NCI-H526 treated with DMSO at 0.1 percent for 48 hours (cell line): ENCODE results near the gene RABGAP1L.

ENCODE experiments used
- DNase-seq: peaks from one replicate; lab custom pipeline; 2025; lab: John Stamatoyannopoulos, UW

RABGAP1L gene

GRCh38 chr1:174963529-174964125, 804.3 kb downstream of the RABGAP1L start:
- DNase-seq, result no peak

GRCh38 chr1:174964261-174964971, 805.1 kb downstream of the RABGAP1L start:
- DNase-seq, result no peak

GRCh38 chr1:174964972-174965361, 805.6 kb downstream of the RABGAP1L start:
- no peak for DNase-seq

GRCh38 chr1:174965362-174966007, 806.2 kb downstream of the RABGAP1L start:
- DNase-seq, result no peak

- no peak for DNase-seq
These were observed 806.8 kb downstream of the RABGAP1L start for GRCh38 chr1:174966008-174966572.

GRCh38 chr1:174967845-174968705, 808.8 kb downstream of the RABGAP1L start:
- no peak for DNase-seq

- DNase-seq, result no peak
These were observed 809.5 kb downstream of the RABGAP1L start for GRCh38 chr1:174968750-174969244.

- no peak for DNase-seq
These were observed 810.7 kb downstream of the RABGAP1L start for GRCh38 chr1:174969977-174970376.

- DNase-seq, result no peak
These were observed 812.1 kb downstream of the RABGAP1L start for GRCh38 chr1:174971466-174971865.

GRCh38 chr1:174971902-174972301, 812.6 kb downstream of the RABGAP1L start:
- DNase-seq, result no peak

- no peak for DNase-seq
These were observed 815.4 kb downstream of the RABGAP1L start for GRCh38 chr1:174974711-174975119.

- no peak for DNase-seq
These were observed 816.4 kb downstream of the RABGAP1L start for GRCh38 chr1:174975764-174976163.

- no peak for DNase-seq
These were observed 817.3 kb downstream of the RABGAP1L start for GRCh38 chr1:174976436-174977108.

- peak; percentile 16 for DNase-seq
These were observed 823.8 kb downstream of the RABGAP1L start for GRCh38 chr1:174982971-174983689.

- no peak for DNase-seq
These were observed 825.6 kb downstream of the RABGAP1L start for GRCh38 chr1:174984952-174985351.

GRCh38 chr1:174988539-174988938, 829.2 kb downstream of the RABGAP1L start:
- DNase-seq, result no peak

- DNase-seq, result no peak
These were observed 829.7 kb downstream of the RABGAP1L start for GRCh38 chr1:174988986-174989385.

- no peak for DNase-seq
These were observed 830.4 kb downstream of the RABGAP1L start for GRCh38 chr1:174989536-174990220.

GRCh38 chr1:174990382-174990999, 831.2 kb downstream of the RABGAP1L start:
- no peak for DNase-seq
